HG03066 (cell line): Measurements from ENCODE around the gene HK3.
"Not testable (repeated sequence)": the region's sequence is repeated elsewhere in the genome, so short reads cannot be mapped to it uniquely, and the experiment has no call there.

Source experiments
- ATAC-seq: cut with Tn5 transposase; IDR thresholded peaks from one replicate; pipeline ENCODE4 v1.9.1; 2021; ENCODE audit warnings: low read depth; ENCODE audit not compliant: unreplicated experiment

The HK3 gene

DNA sequence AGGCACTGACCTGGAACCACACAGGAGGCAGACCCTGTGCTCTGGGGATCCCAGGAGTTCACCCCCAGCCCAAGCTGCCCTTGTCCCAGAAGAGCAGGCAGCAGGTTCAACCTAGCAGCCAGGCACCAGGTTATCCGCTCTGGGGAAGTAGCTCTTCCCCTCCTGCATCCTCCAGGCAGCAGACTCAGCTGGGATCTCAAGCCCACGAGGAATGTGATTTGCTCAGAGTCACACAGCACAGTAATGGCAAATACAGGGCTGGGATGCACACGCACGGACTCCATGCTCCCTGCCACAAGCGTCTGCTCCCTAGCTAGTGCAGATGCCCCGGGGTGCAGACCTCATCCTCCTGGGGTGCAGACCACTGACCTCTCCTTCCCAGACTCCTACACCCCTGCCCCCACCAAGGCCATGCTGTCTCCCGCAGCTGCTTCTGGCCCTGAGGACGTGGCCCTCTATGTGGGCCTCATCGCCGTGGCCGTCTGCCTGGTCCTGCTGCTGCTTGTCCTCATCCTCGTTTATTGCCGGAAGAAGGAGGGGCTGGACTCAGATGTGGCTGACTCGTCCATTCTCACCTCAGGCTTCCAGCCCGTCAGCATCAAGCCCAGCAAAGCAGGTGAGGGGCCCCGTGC lies 25.5 kb downstream of the HK3 start:
- no peak for ATAC-seq

DNA sequence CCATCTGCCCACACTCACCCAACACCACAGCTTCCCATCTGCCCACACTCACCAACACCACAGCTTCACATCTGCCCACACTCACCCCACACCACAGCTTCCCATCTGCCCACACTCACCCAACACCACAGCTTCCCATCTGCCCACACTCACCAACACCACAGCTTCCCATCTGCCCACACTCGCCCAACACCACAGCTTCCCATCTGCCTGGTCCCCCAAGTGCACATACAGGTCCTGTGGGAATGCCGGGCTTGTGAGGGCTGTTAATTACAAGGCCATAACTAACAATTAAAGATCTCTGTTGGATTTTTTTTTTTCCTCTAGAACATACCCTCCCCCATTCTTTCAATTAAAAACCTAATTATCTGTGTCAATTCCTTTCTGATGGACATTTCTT lies 26.1 kb downstream of the HK3 start:
- not testable (repeated sequence) for ATAC-seq

DNA sequence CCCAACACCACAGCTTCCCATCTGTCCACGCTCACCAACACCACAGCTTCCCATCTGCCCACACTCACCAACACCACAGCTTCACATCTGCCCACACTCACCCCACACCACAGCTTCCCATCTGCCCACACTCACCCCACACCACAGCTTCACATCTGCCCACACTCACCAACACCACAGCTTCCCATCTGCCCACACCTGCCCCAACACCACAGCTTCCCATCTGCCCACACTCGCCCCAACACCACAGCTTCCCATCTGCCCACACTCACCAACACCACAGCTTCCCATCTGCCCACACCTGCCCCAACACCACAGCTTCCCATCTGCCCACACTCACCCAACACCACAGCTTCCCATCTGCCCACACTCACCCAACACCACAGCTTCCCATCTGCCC lies 26.6 kb downstream of the HK3 start:
- ATAC-seq = not testable (repeated sequence)

DNA sequence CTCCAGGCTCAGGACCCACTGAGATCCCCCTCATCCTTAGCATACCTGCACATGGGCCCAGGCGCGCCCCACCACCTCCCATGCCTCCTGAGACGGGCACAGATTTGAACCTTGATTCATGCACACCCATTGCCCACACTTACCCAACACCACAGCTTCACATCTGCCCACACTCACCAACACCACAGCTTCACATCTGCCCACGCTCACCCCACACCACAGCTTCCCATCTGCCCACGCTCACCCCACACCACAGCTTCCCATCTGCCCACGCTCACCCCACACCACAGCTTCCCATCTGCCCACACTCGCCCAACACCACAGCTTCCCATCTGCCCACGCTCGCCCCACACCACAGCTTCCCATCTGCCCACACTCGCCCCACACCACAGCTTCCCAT lies 28.5 kb downstream of the HK3 start:
- ATAC-seq = not testable (repeated sequence)

DNA sequence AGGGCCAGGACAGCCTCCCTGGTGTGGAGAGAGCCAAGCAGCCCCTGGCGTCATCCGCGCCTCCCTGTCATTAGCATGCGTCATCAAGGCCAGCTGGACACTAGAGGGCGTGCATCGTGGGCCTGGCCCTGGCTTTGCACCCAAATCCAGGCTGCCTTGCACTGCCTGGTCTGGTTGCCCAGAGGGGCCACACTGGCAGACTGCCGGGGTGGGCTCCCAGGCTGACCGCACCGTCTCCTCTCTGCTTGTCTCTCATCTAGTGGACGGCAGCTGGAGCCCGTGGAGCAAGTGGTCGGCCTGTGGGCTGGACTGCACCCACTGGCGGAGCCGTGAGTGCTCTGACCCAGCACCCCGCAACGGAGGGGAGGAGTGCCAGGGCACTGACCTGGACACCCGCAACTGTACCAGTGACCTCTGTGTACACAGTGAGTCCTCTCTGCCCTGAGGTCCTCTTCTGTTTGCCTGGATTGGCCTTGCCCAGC lies 29.0 kb downstream of the HK3 start:
- no peak for ATAC-seq

DNA sequence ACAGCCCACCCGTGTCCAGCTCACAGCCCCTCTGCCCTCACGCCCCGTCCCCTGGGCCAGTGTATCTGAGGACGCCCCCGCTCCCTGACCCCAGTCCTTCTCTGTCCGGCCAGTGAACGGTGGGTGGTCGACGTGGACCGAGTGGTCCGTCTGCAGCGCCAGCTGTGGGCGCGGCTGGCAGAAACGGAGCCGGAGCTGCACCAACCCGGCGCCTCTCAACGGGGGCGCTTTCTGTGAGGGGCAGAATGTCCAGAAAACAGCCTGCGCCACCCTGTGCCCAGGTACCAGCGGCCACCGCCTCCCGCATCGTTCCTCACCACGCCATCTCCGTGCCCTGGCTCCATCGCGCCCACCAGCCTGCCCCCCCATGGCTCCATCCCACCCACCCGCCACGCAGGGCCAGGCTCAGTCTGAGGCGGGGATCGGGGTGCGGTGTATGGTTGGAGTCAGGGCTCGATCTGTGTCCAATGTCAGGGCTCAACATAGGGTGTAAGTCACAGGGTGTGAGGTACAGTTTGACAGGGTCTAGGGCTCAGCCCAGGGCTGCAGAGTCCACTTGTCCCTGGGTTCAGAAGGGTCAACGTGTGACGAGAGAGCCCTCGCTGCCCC lies 29.5 kb downstream of the HK3 start:
- ATAC-seq = no peak

DNA sequence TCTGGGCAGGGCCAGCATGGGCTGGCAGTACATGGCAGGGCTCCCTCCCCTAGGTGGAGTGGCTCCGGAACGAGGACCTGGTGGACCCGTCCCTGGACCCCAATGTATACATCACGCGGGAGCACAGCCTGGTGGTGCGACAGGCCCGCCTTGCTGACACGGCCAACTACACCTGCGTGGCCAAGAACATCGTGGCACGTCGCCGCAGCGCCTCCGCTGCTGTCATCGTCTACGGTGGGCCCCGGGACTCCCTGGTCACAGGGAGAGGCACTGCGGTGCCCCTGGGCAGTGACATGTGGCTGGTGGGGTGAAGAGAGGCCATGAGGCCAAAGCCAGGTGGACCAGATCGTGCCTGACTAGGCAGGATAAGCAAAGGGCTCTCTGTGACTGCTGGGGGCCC lies 30.4 kb downstream of the HK3 start:
- ATAC-seq = no peak

DNA sequence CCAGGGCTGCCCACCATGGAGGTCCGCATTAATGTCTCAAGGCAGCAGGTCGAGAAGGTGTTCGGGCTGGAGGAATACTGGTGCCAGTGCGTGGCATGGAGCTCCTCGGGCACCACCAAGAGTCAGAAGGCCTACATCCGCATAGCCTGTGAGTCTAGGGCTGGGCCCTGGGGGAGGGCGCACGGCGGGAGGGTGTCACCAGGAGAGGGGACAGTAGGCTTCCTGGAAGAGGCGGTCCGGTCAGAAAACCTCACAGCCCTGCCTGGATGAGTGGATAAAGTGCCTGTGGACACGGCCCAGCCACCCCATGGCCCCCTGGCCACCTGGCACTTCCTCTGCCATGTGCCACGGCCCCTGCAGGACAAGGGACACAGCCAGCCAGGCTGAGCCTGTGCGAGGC lies 31.0 kb downstream of the HK3 start:
- ATAC-seq = no peak

DNA sequence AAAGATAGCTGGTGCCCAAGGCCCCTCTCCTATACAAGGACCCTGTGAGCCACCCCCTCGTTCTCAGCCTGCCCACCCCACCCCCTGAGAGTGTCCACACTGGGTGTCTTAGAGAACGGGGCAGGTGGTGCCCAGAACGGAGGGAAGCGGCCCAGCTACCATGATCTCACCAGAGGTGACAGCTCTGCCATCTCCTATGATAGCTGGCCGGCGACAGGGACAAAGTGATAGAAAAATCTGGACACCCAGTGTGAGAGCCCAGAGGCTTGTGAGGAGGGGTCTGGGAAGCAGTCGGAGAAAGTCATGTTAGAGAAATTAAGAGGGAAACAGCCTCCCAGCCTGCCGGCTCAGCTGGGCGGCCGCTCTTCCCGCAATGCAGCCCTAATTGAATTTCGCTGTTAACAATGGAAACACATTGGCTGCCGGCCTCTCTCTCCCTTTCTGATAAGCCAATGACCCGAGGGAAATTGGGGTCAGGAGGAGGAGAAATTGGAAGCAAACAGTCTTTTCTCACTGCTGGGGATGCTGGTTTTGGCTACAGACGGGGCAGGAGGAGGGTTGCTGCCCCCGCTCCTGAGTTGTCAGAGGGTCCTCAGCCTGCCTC lies 32.3 kb downstream of the HK3 start:
- ATAC-seq = no peak

DNA sequence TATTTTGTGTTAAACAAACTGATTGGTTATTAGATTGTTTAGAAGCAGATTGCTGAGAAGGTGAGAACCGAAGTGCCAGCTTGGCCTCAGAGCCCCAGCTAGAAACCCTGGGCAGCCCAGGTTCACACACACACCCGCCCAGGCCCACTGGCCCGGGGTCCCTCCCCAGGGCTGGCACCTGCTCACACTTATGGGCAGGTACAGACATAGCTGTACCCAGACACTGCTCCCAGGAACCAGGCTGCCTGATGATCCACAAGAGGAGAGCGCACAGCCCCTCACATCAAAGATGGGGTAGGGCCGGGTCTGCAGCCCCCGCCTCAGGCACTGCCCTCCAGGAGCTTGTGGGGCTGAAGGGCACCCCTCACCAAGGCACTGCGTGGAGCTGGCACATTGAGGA lies 33.2 kb downstream of the HK3 start:
- no peak for ATAC-seq

DNA sequence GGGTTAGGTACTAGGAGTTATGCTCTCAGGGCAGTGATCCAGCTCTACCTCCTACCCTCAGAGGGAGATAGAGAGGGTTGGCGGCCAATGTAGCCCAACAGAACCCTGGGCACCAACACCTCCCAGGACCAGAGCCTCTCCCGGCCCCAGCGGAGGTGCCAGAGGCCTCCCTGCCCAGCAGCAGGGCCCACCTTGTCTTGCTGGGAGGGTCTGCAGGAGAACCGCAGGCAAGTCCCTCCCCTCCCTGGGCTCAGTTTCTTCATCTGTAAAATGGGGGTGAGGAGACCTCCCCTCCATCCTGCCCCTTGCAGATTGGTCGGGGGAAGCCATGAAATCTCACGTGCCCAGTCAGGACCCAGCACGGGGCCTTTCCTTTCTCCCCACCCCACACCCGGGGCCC lies 34.4 kb downstream of the HK3 start:
- ATAC-seq = no peak

DNA sequence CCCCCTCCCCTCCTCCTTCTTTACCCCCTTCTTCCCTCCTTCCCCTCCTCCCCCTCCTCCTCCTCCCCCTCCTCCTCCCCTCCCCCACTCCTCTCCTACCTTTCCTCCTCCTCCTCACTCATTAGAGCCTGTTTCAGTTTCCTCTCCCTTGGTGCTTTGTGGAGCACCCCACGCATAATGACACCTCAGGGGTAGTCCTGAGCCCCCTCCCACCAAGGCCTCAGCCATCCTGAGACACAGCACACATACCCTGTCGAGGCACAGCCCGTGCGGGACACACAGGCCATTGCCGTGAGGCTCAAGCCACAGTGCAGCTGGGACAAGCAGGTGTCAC lies 35.4 kb downstream of the HK3 start:
- ATAC-seq = no peak

DNA sequence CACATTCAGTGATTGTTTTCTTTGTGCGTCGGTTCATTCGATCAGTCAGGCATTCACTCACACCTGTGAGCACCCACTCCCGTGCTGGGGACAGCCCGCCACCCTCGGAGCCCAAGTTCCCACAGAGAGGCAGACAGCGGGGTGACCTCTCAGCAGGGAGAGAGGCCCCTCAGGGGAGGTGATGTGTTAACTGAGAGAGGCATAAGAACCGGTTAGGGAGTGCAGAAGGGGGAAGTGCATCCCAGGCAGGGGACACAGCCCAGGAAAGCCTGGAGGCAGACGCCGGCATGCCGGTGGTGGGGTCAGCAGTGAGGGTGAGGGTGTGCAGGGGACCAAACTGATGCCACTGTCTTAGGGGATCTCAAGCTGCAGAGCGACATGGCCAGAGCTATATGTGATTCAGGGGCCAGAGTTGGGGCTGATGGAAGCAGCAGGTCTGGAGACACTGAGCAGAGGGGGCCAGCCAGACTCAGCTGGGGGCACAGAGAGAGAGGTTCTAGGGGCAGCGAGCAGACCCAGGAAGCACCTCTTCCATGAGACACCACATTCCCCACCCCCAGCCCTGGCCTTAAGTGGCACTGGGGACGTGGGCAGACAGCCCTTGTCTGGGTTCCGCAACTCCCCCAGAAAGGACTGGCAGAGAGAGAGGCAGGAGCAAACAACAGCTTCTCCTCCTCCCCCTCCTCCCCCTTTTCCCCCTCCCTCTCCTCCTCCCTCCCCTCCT lies 35.9 kb downstream of the HK3 start:
- ATAC-seq = no peak

DNA sequence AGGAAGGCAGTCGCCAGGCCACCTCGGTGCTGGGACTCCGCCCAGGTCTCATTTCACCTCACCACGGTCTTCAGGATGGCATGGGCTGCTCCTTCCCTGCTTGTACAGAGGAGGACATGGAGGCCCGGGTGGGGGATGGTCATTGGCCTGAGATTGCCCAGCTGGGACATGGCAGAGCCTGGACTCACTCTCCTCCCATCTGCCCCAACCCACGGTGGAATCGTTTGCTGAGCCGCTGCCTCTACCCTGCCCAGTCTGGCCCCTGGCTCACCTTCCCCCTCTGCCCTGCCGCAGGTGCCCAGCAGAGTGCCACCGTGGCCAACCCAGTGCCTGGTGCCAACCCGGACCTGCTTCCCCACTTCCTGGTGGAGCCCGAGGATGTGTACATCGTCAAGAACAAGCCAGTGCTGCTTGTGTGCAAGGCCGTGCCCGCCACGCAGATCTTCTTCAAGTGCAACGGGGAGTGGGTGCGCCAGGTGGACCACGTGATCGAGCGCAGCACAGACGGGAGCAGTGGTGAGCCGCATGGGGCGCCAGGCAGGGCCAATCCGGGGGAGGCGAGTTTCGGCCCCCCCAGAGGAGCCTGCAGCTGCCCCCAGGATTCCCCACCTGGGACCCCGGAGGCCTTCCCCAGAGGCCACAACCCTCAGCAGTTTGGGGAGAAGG lies 36.7 kb downstream of the HK3 start:
- ATAC-seq = no peak

DNA sequence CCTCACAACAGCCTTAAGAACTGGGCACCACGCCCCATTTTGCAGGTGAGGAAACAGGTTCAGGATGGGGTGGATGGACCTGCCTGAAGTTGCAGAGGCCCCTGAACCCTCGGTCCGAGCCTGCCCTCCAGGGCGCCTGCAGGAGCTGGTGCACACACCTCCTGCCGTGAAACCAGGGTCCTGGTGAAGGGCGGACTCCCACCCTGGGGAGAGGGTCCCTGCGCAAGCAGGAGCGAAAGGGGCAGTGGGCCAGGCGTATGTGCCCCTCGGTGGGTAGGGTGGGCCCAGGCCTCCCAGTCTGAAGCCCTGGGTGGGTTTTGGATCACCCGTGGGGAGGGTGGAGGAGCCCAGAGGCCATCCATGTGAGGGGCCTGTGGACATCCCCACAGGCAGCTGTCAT lies 37.9 kb downstream of the HK3 start:
- ATAC-seq = no peak

DNA sequence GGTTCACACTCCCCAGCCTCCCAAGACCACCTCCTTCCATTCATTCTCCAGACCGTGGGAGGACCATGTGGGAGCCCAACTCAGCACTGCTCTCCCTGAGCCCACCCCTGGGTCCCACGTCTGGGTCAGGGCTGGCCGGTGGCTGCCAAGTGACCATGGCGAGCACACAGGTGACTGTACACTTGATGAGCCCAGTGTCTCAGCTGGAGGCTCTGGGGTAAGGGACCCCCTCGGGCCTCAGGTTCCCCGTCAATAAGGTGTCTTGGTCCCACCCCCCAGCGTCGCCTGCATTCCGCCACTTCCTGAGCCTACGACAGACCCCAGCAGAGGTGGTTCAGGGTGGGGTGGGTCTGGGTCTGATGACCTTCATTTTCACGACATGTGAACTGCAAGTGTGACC lies 38.8 kb downstream of the HK3 start:
- ATAC-seq = no peak

DNA sequence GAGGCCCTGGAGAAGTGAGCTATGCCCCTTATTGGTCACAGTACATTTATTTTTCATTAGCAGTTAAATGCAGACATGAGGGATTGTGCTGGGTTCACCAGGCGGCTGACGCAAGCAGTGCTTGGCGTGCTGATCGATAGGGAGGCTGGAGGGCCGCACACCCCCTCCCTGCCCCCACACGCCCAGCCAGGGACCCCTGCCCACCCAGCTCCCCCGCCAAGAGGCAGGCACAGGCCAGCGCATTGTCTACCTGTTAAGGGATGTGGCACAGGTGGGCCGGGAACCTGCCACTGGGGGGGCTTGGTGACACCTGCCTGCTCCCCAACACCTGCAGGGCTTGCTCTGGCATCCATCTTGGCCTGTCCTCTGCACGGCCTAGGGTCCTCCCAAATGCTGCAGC lies 39.2 kb downstream of the HK3 start:
- no peak for ATAC-seq

DNA sequence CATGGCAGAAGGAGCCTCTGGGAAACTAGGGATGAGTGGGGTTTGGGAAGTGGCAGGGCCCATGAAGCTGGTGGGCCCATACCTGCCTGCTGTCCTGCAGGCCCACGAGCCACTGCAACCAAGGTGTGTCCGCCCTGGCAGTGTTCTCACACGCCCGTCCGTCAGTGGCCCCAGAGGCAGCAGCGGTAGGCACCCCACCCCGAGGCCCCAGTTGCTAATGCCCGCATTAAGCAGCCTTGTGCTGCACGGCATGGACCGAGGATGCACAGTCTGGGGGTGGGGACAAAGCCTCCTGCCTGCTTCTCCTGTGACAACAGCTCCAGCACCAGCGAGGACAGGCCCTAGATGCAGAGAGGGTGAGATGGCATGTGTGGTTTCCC lies 41.3 kb downstream of the HK3 start:
- ATAC-seq = no peak

DNA sequence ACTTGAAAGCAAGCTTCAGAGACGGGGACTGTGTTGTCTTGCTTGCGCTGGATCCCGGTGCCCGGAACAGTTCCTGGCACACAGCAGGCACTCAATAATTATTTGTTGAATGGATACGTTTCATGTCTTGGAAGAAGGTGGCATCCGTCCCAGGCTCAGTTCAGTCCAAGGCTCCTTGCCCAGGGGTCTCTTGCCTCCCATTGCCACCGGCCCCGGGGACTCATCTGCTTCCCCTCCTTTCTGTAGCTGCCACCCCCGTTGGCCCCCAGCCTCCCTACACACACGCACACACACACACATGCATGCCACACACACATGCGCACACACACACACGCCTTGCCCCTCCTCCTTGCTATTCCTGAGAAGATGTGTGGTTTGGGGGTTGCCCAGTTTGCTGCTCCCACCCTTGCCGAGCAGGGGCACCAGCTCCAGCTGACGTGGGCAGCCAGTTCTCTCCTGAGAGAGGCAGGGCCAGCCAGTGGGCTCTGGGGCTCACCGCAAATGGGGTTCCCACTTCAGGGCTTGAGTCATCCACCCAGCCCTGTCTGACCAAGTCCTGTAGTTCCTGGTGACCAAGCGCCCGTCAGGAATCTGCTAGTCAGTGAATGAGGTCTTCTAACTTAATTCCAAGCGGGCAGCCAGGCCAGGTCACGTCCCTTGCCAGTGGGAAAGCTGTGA lies 41.8 kb downstream of the HK3 start:
- ATAC-seq = no peak

DNA sequence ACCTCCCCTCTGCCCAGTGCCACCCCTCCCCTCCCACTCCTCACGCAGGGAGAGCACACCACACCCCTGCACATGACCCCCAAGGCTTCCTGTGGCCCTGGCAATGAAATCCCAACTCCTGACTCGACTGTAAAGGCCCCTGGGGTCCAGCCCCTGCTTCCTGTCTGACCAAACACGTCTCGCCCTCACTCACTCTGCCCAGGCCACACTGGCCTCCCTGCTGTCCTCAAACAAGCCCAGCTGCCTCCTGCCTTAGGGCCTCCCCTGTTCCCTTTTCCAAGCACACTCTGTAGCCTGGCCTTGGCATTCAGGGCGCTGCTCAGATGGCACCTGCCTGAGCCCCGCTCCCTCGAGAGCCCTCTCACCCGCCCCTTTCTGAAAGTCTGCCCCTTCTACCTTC lies 42.4 kb downstream of the HK3 start:
- no peak for ATAC-seq

DNA sequence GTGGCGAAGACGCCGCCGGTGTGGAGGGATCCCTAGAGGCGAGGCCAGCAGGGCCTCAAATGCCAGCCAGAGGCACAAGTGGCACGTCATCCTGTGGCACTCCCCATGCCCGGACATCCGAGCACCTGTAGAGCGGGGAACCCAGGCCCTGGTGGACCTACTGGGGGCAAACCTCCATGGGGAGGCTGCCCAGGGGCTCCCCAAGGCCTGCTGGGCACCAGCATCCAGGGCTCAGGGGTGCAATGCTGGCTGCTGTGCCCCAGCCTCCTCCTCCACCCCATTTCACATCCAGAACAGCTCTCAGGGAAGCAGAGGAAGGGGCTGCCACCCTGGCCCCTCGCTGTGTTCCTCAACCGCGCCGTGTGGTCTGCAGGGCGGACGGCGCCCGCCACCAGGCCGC lies 43.5 kb downstream of the HK3 start:
- no peak for ATAC-seq
